Activated gamma-delta T cell treated with Interleukin-2 at 50 U/mL for 16 hours (primary cell): Measurements from ENCODE around the gene KIF21B.
"Not testable (repeated sequence)": the region's sequence is repeated elsewhere in the genome, so short reads cannot be mapped to it uniquely, and the experiment has no call there.

Experiments used
- DNase-seq: peaks from one replicate; pipeline ENCODE4 v3.0.0-alpha.2; 2020

The KIF21B gene

GRCh38 chr1:200935286-200935962 is 88.1 kb downstream of the KIF21B start:
- DNase-seq: not testable (repeated sequence)

GRCh38 chr1:200934676-200935245 is 88.8 kb downstream of the KIF21B start:
- no peak for DNase-seq

- DNase-seq: no peak
Observed at GRCh38 chr1:200931776-200932175, 91.7 kb downstream of the KIF21B start.

GRCh38 chr1:200930285-200930684 is 93.2 kb downstream of the KIF21B start:
- not testable (repeated sequence) for DNase-seq

GRCh38 chr1:200929530-200930278 is 93.8 kb downstream of the KIF21B start:
- DNase-seq: no peak

- no peak for DNase-seq
Observed at GRCh38 chr1:200925831-200926230, 97.7 kb downstream of the KIF21B start.

- DNase-seq: no peak
Observed at GRCh38 chr1:200923601-200924000, 99.9 kb downstream of the KIF21B start.

- DNase-seq: no peak
Observed at GRCh38 chr1:200922406-200922805, 101.1 kb downstream of the KIF21B start.

- DNase-seq: no peak
Observed at GRCh38 chr1:200921571-200922110, 101.9 kb downstream of the KIF21B start.
